ENCODE measurements around the gene SYNRG. TPM values are rescaled to one million over a fixed set of nuclear protein-coding genes. Genes with fewer than 3 reads are reported as not detected.

The SYNRG gene
- polyA plus RNA-seq, 1 of the 3 experiments (the other 2 are of a cell fraction), result 8.9 TPM

DNA sequence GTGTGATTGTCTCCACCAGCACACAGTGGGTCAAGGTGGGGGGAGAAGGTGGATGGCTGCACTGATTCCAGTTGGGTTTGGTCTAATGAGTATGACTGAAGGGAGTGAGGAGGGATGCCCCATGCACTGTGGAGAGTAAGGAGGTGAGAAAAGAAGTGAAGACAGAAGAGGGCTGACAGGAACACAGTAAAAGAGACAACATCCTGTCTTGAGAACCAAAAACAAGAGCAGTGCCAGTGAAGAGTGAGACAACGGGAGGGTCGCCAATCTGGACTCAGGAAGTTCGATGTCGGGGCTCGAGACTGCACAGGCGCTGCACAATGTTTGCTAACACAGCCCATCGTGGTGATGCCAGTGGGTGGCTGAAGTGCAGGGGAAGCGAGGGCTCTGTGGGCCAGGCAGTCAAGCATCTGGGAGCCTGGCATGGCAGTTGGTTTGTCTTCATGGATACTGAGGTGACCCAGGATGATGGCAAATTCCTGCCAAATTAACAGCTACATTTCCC, 85.5 kb downstream of the SYNRG start:
- H3K9me3 ChIP-seq, result no peaks in the 10 kb centered on the region
- CTCF ChIA-PET, result interaction anchor here (1.1 to 1.5 kb wide), 3 partner anchors 39 to 116 kb away, joined by 3 read pairs; partner anchors contain the start of gene SYNRG
- no peak overlapping the region for H2AFZ ChIP-seq (ENCODE audit: low read depth)
- 93% methylated on average over 6 of the region's 8 CpGs for WGBS (ENCODE audit: low lambda C conversion rate)
- H3K9ac ChIP-seq, result no peak overlapping the region
- no peaks in the 10 kb centered on the region for H3K79me2 ChIP-seq (ENCODE audit: insufficient read depth)
- DNase-seq, result no peak
- H3K27ac ChIP-seq (ENCODE audit: low read depth in 2 of 2, low read length in 1 of 2), result no peak overlapping the region
- no peak overlapping the region for H3K4me2 ChIP-seq
- H3K36me3 ChIP-seq (replicated peaks in 1 of 2; ENCODE audit: control insufficient read depth in 1 of 2, insufficient read depth in 2 of 2, low read length in 1 of 2), result peaks cover 45 to 55% of the 10 kb centered on the region in 2 experiments
- POLR2A ChIA-PET, result no interaction called here
- no peaks in the 10 kb centered on the region for H3F3A ChIP-seq (replicated peaks; ENCODE audit: insufficient read depth)
- H4K20me1 ChIP-seq (ENCODE audit: insufficient read depth), result no peaks in the 10 kb centered on the region
- H3K9me2 ChIP-seq, result no peaks in the 10 kb centered on the region
- TF ChIP-seq, protein P1, sequence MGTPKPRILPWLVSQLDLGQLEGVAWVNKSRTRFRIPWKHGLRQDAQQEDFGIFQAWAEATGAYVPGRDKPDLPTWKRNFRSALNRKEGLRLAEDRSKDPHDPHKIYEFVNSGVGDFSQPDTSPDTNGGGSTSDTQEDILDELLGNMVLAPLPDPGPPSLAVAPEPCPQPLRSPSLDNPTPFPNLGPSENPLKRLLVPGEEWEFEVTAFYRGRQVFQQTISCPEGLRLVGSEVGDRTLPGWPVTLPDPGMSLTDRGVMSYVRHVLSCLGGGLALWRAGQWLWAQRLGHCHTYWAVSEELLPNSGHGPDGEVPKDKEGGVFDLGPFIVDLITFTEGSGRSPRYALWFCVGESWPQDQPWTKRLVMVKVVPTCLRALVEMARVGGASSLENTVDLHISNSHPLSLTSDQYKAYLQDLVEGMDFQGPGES (IDR thresholded peaks at IDR 0.05; ENCODE audit: low read depth, low read length), result no peak
- TF ChIP-seq CHD2 (IDR thresholded peaks at IDR 0.05; ENCODE audit: low read length, partially characterized antibody) (no peak), RAD21 (IDR thresholded peaks at IDR 0.05; ENCODE audit: low read length) (no peak)
- no peak overlapping the region for H3K4me3 ChIP-seq (ENCODE audit: low read depth in 2 of 2, low read length in 1 of 2)
- no peaks in the 10 kb centered on the region for H3K27me3 ChIP-seq (ENCODE audit: insufficient read depth)
- H3K4me1 ChIP-seq (ENCODE audit: control insufficient read depth in 1 of 2, insufficient read depth in 2 of 2, low read depth in 1 of 2, low read length in 1 of 2), result peaks cover 0 to 8% of the 10 kb centered on the region in 2 experiments; a peak in 1 of 4 replicates

DNA sequence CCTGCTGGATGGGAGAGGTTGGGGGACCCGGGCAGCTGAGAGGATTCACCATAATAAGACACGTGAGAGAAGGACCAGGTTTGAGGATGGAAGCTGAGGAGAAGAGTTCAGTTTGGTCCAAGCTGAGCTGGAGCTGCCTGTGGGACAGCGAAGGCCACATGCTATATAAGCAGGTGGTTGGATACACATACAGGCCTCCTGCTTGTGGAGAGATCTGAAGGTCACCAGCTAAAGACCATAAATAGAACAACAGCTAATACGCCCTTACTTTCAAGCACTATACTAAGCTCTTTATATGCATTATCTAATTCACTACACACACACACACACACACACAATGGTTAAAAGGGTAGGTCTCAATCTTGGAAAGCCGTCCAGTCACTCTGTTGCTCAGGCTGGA, 87.4 kb downstream of the SYNRG start:
- no peaks in the 10 kb centered on the region for H3K9me2 ChIP-seq
- DNase-seq, result no peak
- H3K4me2 ChIP-seq, result no peak overlapping the region
- no peaks in the 10 kb centered on the region for H4K20me1 ChIP-seq (ENCODE audit: insufficient read depth)
- TF ChIP-seq TEAD4 (IDR thresholded peaks at IDR 0.05; ENCODE audit: borderline replicate concordance, insufficient read depth), result no peak
- TF ChIP-seq EZH2phosphoT487 (IDR thresholded peaks at IDR 0.05; ENCODE audit: borderline replicate concordance, low read depth), result no peak
- TF ChIP-seq, protein P2, sequence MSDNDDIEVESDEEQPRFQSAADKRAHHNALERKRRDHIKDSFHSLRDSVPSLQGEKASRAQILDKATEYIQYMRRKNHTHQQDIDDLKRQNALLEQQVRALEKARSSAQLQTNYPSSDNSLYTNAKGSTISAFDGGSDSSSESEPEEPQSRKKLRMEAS (IDR thresholded peaks at IDR 0.05; ENCODE audit: low read depth), result no peak
- no peak for TF ChIP-seq EP300 (IDR thresholded peaks at IDR 0.05; ENCODE audit: borderline replicate concordance in 1 of 2, low read depth in 1 of 2, low read length in 1 of 2)
- TF ChIP-seq FOXJ3 (CRISPR knock-in tag; IDR thresholded peaks at IDR 0.05), result no peak
- no peak for TF ChIP-seq TCF12 (IDR thresholded peaks at IDR 0.05)
- TF ChIP-seq JUND (IDR thresholded peaks at IDR 0.05), result no peak
- no peak for TF ChIP-seq FOSL2 (IDR thresholded peaks at IDR 0.05; ENCODE audit: borderline replicate concordance, low read depth)
- no peak for TF ChIP-seq RCOR1 (IDR thresholded peaks at IDR 0.05; ENCODE audit: low read length)
- TF ChIP-seq TAF1 (IDR thresholded peaks at IDR 0.05; ENCODE audit: borderline replicate concordance, low read depth, low read length), result no peak
- TF ChIP-seq MXI1 (IDR thresholded peaks at IDR 0.05; ENCODE audit: low read depth, low read length), result no peak
- TF ChIP-seq YY1 (IDR thresholded peaks at IDR 0.05; ENCODE audit: low read depth), result no peak
- TF ChIP-seq NFIC (IDR thresholded peaks at IDR 0.05; ENCODE audit: borderline replicate concordance), result no peak
- no peak for TF ChIP-seq SMC3 (IDR thresholded peaks at IDR 0.05; ENCODE audit: low read depth, low read length)
- TF ChIP-seq, protein P3, sequence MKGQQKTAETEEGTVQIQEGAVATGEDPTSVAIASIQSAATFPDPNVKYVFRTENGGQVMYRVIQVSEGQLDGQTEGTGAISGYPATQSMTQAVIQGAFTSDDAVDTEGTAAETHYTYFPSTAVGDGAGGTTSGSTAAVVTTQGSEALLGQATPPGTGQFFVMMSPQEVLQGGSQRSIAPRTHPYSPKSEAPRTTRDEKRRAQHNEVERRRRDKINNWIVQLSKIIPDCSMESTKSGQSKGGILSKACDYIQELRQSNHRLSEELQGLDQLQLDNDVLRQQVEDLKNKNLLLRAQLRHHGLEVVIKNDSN (IDR thresholded peaks at IDR 0.05; ENCODE audit: borderline replicate concordance, low read depth), result no peak
- TF ChIP-seq, protein P4, sequence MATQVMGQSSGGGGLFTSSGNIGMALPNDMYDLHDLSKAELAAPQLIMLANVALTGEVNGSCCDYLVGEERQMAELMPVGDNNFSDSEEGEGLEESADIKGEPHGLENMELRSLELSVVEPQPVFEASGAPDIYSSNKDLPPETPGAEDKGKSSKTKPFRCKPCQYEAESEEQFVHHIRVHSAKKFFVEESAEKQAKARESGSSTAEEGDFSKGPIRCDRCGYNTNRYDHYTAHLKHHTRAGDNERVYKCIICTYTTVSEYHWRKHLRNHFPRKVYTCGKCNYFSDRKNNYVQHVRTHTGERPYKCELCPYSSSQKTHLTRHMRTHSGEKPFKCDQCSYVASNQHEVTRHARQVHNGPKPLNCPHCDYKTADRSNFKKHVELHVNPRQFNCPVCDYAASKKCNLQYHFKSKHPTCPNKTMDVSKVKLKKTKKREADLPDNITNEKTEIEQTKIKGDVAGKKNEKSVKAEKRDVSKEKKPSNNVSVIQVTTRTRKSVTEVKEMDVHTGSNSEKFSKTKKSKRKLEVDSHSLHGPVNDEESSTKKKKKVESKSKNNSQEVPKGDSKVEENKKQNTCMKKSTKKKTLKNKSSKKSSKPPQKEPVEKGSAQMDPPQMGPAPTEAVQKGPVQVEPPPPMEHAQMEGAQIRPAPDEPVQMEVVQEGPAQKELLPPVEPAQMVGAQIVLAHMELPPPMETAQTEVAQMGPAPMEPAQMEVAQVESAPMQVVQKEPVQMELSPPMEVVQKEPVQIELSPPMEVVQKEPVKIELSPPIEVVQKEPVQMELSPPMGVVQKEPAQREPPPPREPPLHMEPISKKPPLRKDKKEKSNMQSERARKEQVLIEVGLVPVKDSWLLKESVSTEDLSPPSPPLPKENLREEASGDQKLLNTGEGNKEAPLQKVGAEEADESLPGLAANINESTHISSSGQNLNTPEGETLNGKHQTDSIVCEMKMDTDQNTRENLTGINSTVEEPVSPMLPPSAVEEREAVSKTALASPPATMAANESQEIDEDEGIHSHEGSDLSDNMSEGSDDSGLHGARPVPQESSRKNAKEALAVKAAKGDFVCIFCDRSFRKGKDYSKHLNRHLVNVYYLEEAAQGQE (IDR thresholded peaks at IDR 0.05; ENCODE audit: low read depth, low read length), result no peak
- H3K4me3 ChIP-seq (ENCODE audit: low read depth in 2 of 2, low read length in 1 of 2), result no peak overlapping the region
- ChIA-PET POLR2A (interaction anchor here (1.0 kb wide), 1 partner anchor 9 kb away, joined by 3 read pairs; no protein-coding TSS in a partner anchor), CTCF (interaction anchor here (1.0 to 1.8 kb wide), 5 partner anchors 10 to 249 kb away, joined by 3 to 9 read pairs (median 6); no protein-coding TSS in a partner anchor)
- 99% methylated on average over 5 of the region's 5 CpGs for WGBS (ENCODE audit: low lambda C conversion rate)
- no peaks in the 10 kb centered on the region for H3K9me3 ChIP-seq
- no peak overlapping the region for H2AFZ ChIP-seq (ENCODE audit: low read depth)
- peaks cover 5% of the 10 kb centered on the region for H3F3A ChIP-seq (replicated peaks; ENCODE audit: insufficient read depth)
- H3K27me3 ChIP-seq (ENCODE audit: insufficient read depth), result no peaks in the 10 kb centered on the region
- H3K9ac ChIP-seq, result no peak overlapping the region
- H3K4me1 ChIP-seq (ENCODE audit: control insufficient read depth in 1 of 2, insufficient read depth in 2 of 2, low read depth in 1 of 2, low read length in 1 of 2), result peaks cover 0 to 8% of the 10 kb centered on the region in 2 experiments; a peak in 1 of 4 replicates
- H3K27ac ChIP-seq (ENCODE audit: low read depth in 2 of 2, low read length in 1 of 2), result no peak overlapping the region
- peaks cover 57% of the 10 kb centered on the region in 2 experiments for H3K36me3 ChIP-seq (replicated peaks in 1 of 2; ENCODE audit: control insufficient read depth in 1 of 2, insufficient read depth in 2 of 2, low read length in 1 of 2)
- no peaks in the 10 kb centered on the region; the same call in 1 of the 2 replicates for H3K79me2 ChIP-seq (ENCODE audit: insufficient read depth)

All from SK-N-SH (cell line).